K562 (cell line): ENCODE measurements around the gene CCDC69. TPM values are rescaled to one million over a fixed set of nuclear protein-coding genes. Genes with fewer than 3 reads are reported as not detected.

Experiments
- ATAC-seq: fragments of 200-7000 bp; cut with Tn5 transposase; 3 replicates; pipeline ENCODE4 v1.9.1; 2020; ENCODE audit warnings: moderate library complexity
- BruUV-seq: library from RNA; stranded (reverse); fragments of 400-500 nt; replicated peaks from 2 replicates; lab custom pipeline; 2021; lab: Mats Ljungman, UMichigan
- CTCF ChIA-PET: fragments of 300-600 bp; formaldehyde crosslinking; extraction: SDS; loops from one replicate; lab custom pipeline; 2021; ENCODE audit warnings: low intra/inter-chr PET ratio; lab: Yijun Ruan, JAX
- POLR2A ChIA-PET: fragments of 300-600, 350-650 bp; sonication (Branson Sonifier 250); formaldehyde crosslinking; extraction: SDS; loops from one replicate; lab custom pipeline; 2021; ENCODE audit warnings: antibody characterized with exemption, inconsistent platforms; lab: Yijun Ruan, JAX
- DNase-seq, 4 experiments: peaks; one replicate each; pipeline versions ENCODE4 v3.0.0 to v3.0.0-alpha.2; 2011 to 2018; ENCODE audit warnings: low spot score in 3 of 4, mixed read lengths in 3 of 4; ENCODE audit errors: extremely low read depth in 1 of 4
- FAIRE-seq: peaks from 2 replicates; lab custom pipeline; 2011; peaks lifted over from hg19 to GRCh38; lab: Jason Lieb, UNC
- H2AFZ ChIP-seq: 2 replicates; pipeline ENCODE4 v1.6.0; 2011; ENCODE audit warnings: low read depth, low read length, control low read depth, inconsistent platforms
- H3K27ac ChIP-seq: fragments of 200-600 bp; 3 replicates; pipeline ENCODE4 v1.8.0; 2011; ENCODE audit warnings: low read depth, mild to moderate bottlenecking, control low read depth, inconsistent platforms, low read length, moderate library complexity, mixed read lengths; ENCODE audit errors: extremely low read depth
- H3K27me3 ChIP-seq, 2 experiments: fragments of 300-600 bp in 1 of 2; 2 replicates in 1 of 2; 3 replicates in 1 of 2; pipeline versions ENCODE4 v1.6.0 to v1.8.0; 2011; ENCODE audit warnings: inconsistent platforms in 2 of 2, low read length in 2 of 2, mild to moderate bottlenecking in 1 of 2, mixed read lengths in 1 of 2, moderate library complexity in 1 of 2; ENCODE audit not compliant: control insufficient read depth in 2 of 2, insufficient read depth in 2 of 2
- H3K36me3 ChIP-seq: fragments of 300-600 bp; 3 replicates; pipeline ENCODE4 v1.8.0; 2011; ENCODE audit warnings: mild to moderate bottlenecking, low read length, inconsistent platforms; ENCODE audit not compliant: control insufficient read depth, insufficient read depth
- H3K4me1 ChIP-seq, 2 experiments: fragments of 200-600 bp in 1 of 2; replicated peaks in 1 of 2; 2 replicates in 1 of 2; 3 replicates in 1 of 2; pipeline versions ENCODE4 v1.5.1 to v1.8.0; 2011; ENCODE audit warnings: inconsistent platforms in 2 of 2, low read length in 2 of 2, mild to moderate bottlenecking in 1 of 2, mixed read lengths in 1 of 2, moderate library complexity in 1 of 2; ENCODE audit not compliant: control insufficient read depth in 2 of 2, insufficient read depth in 2 of 2
- H3K4me2 ChIP-seq: 2 replicates; pipeline ENCODE4 v1.6.1; 2011; ENCODE audit warnings: low read length, control low read depth, inconsistent platforms, mixed read lengths; ENCODE audit not compliant: insufficient read depth
- H3K4me3 ChIP-seq: fragments of 200-600 bp; sonication (generic), shearing (Covaris generic); 2 replicates; pipeline ENCODE4 v1.5.1; 2016; ENCODE audit warnings: control low read depth, inconsistent platforms
- H3K79me2 ChIP-seq: fragments of 200-600 bp; 3 replicates; pipeline ENCODE4 v1.8.0; 2011; ENCODE audit warnings: low read length, inconsistent platforms; ENCODE audit not compliant: control insufficient read depth, insufficient read depth
- H3K9ac ChIP-seq, 2 experiments: 2 replicates each; pipeline versions ENCODE4 v1.6.0 to v1.6.1; 2011; ENCODE audit warnings: low read depth in 2 of 2, low read length in 2 of 2, control low read depth in 1 of 2, inconsistent platforms in 1 of 2, mild to moderate bottlenecking in 1 of 2, mixed read lengths in 1 of 2; ENCODE audit not compliant: insufficient read depth in 1 of 2
- H3K9me1 ChIP-seq: one replicate; pipeline ENCODE4 v1.6.0; 2011; ENCODE audit warnings: inconsistent platforms, mild to moderate bottlenecking, low read length, moderate library complexity; ENCODE audit not compliant: control insufficient read depth, insufficient read depth
- H3K9me3 ChIP-seq: replicated peaks from 2 replicates; pipeline ENCODE4 v1.5.1; 2011; ENCODE audit warnings: low read depth, low read length, inconsistent platforms; ENCODE audit not compliant: control insufficient read depth, insufficient read depth
- H4K20me1 ChIP-seq: replicated peaks from 2 replicates; pipeline ENCODE4 v1.6.1; 2011; ENCODE audit warnings: low read length, inconsistent platforms, mixed read lengths; ENCODE audit not compliant: control insufficient read depth, insufficient read depth
- BACH1 ChIP-seq: fragments of 200-800 bp; sonication (Bioruptor generic); IDR thresholded peaks from 2 replicates; pipeline ENCODE4 v1.6.1; 2016; ENCODE audit warnings: missing genetic modification characterization, missing compliant biosample characterization
- DDX20 ChIP-seq: fragments of 450-650 bp; IDR thresholded peaks from 2 replicates; pipeline ENCODE4 v1.6.1; 2016; ENCODE audit warnings: missing genetic modification characterization, low read depth, mild to moderate bottlenecking, missing compliant biosample characterization, moderate library complexity
- EWSR1 ChIP-seq: fragments of 450-650 bp; IDR thresholded peaks from 2 replicates; pipeline ENCODE4 v1.6.1; 2018; ENCODE audit warnings: borderline replicate concordance, mild to moderate bottlenecking, low read depth, moderate library complexity; ENCODE audit not compliant: partially characterized antibody
- LEF1 ChIP-seq: fragments of 450-650 bp; IDR thresholded peaks from 2 replicates; pipeline ENCODE4 v1.6.1; 2016; ENCODE audit warnings: mild to moderate bottlenecking
- SMARCB1 ChIP-seq: IDR thresholded peaks from 2 replicates; pipeline ENCODE4 v1.6.1; 2011; ENCODE audit warnings: improper control_type of control experiment, low read depth; ENCODE audit not compliant: insufficient read length
- SOX6 ChIP-seq: fragments of 450-650 bp; IDR thresholded peaks from 2 replicates; pipeline ENCODE4 v1.6.1; 2014; ENCODE audit warnings: mild to moderate bottlenecking
- SREBF1 ChIP-seq: fragments of 150-350 bp; IDR thresholded peaks from 2 replicates; pipeline ENCODE4 v1.6.1; 2014; ENCODE audit warnings: antibody characterized with exemption, low read depth, low read length, borderline replicate concordance
- TCF7L2 ChIP-seq: fragments of 150-350 bp; IDR thresholded peaks from 2 replicates; pipeline ENCODE4 v1.6.1; 2016; ENCODE audit warnings: low read depth, mild to moderate bottlenecking, low read length, moderate library complexity
- TRIM28 ChIP-seq: fragments of 450-650 bp; IDR thresholded peaks from 2 replicates; pipeline ENCODE4 v1.6.1; 2017
- in situ Hi-C: fragments of 300-500 bp; cut with MboI; formaldehyde crosslinking; loops from 4 replicates; pipeline ENCODE4 v1.15.0; 2018; ENCODE audit warnings: inconsistent platforms, mixed read lengths
- intact Hi-C: fragments of 100-400 bp; cut with micrococcal nuclease; formaldehyde crosslinking; loops from 2 replicates; pipeline ENCODE4 v1.14.2; 2022
- polyA plus RNA-seq, 8 experiments: library from polyadenylated mRNA; depleted of rRNA in 4 of 8; stranded (reverse) in 5 of 8; unstranded in 3 of 8; fragments of >200 nt; fragmentation: Nextera tagmentation in 2 of 8; fragmentation: Illumina TruSeq in 1 of 8; extraction: Ambion mirVana in 2 of 8; extraction: Trizol in 1 of 8; gene quantifications; 2 replicates each; pipeline versions ENCODE4 v1.2.1 to v1.2.3, GENCODE V29; 2011 to 2014; ENCODE audit warnings: inconsistent platforms in 1 of 8, missing spikeins in 1 of 8
- total RNA-seq, 7 experiments: library from RNA; depleted of rRNA in 6 of 7; stranded (reverse); fragments of >200 nt in 6 of 7; fragmentation: Illumina TruSeq in 2 of 7; extraction: Trizol in 2 of 7; gene quantifications; 2 replicates each; pipeline versions ENCODE4 v1.2.1 to v1.2.3, GENCODE V29; 2011 to 2021; ENCODE audit warnings: low replicate concordance in 1 of 7
- TF ChIP-seq, protein P1 (sequence below): fragments of 450-650 bp; IDR thresholded peaks from 2 replicates; pipeline ENCODE4 v1.6.1; 2016; ENCODE audit warnings: borderline replicate concordance
- TF ChIP-seq, protein P2 (sequence below): fragments of 450-650 bp; formaldehyde crosslinking; IDR thresholded peaks from 2 replicates; pipeline ENCODE4 v1.4.0; 2020; ENCODE audit warnings: mild to moderate bottlenecking, mixed read lengths
- TF ChIP-seq, protein P3 (sequence below): fragments of 250-450 bp; sonication (Bioruptor Pico); IDR thresholded peaks from 2 replicates; pipeline ENCODE4 v1.4.0; 2020; ENCODE audit warnings: mild to moderate bottlenecking
- TF ChIP-seq, protein P4 (sequence below): fragments of 250-450 bp; sonication (Bioruptor Pico); IDR thresholded peaks from 2 replicates; pipeline ENCODE4 v1.8.0; 2021; ENCODE audit warnings: moderate library complexity, mild to moderate bottlenecking, inconsistent platforms

Gene CCDC69
- total and polyA plus RNA-seq, 9 of the 15 experiments (the other 6 are each of a cell fraction or from before 2014, with no cell fraction given): 0.65 to 12.2 (median 7.6) TPM

DNA sequence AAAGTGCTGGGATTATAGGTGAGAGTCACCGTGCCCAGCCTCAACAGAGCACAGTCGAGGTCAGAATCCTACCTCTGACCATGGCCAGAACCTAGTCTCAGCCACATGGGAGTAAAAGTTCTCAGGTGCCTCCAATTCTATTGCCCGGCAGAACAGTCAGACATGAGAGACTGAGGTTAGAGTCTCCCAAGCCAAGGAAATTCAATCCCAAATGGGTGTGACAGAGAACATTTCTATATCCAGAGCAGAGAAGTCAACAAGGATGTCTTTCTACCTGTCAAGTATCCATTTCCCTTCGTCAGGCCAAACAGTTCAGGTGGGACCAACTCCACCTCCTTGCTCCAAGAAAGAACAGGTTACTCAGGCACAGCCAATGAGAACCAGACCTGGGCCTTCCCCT lies 76.9 kb downstream of the CCDC69 start (continued):
- no peak for TF ChIP-seq EWSR1
- no peak for TF ChIP-seq TCF7L2
- no peak for TF ChIP-seq SMARCB1
- no peak for TF ChIP-seq BACH1
- TF ChIP-seq, protein P1, sequence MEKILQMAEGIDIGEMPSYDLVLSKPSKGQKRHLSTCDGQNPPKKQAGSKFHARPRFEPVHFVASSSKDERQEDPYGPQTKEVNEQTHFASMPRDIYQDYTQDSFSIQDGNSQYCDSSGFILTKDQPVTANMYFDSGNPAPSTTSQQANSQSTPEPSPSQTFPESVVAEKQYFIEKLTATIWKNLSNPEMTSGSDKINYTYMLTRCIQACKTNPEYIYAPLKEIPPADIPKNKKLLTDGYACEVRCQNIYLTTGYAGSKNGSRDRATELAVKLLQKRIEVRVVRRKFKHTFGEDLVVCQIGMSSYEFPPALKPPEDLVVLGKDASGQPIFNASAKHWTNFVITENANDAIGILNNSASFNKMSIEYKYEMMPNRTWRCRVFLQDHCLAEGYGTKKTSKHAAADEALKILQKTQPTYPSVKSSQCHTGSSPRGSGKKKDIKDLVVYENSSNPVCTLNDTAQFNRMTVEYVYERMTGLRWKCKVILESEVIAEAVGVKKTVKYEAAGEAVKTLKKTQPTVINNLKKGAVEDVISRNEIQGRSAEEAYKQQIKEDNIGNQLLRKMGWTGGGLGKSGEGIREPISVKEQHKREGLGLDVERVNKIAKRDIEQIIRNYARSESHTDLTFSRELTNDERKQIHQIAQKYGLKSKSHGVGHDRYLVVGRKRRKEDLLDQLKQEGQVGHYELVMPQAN: no peak
- TF ChIP-seq, protein P2, sequence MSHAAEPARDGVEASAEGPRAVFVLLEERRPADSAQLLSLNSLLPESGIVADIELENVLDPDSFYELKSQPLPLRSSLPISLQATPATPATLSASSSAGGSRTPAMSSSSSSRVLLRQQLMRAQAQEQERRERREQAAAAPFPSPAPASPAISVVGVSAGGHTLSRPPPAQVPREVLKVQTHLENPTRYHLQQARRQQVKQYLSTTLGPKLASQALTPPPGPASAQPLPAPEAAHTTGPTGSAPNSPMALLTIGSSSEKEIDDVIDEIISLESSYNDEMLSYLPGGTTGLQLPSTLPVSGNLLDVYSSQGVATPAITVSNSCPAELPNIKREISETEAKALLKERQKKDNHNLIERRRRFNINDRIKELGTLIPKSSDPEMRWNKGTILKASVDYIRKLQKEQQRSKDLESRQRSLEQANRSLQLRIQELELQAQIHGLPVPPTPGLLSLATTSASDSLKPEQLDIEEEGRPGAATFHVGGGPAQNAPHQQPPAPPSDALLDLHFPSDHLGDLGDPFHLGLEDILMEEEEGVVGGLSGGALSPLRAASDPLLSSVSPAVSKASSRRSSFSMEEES (CRISPR knock-in tag): no peak
- TF ChIP-seq LEF1: no peak

DNA sequence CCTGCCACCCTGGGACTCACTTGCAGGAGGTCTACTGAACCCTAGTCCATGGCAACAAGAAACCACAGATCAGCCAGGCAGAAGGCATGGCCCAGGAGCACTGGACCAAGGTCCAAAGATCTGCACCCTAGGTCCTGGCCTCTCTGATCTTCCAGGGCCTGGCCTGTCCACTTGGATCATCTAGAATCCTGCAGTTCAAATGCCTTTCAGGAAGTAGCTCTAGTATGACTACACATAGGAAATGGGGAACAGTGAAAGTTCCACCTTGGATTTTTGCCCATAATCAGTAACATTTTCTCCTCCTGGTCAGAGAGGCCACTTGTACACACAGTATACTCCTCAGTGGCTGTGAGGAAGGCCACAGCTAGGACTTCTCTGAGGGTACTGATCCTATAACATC lies 77.8 kb downstream of the CCDC69 start:
- CTCF ChIA-PET: no interaction called here
- no TSS peak for BruUV-seq
- peaks cover 20 to 51% of the 10 kb centered on the region in 2 experiments; a peak in 3 of 5 replicates for H3K27me3 ChIP-seq
- H3K79me2 ChIP-seq: no peaks in the 10 kb centered on the region
- no peaks in the 10 kb centered on the region for H3K9me3 ChIP-seq
- DNase-seq (no peak), ATAC-seq (no peak), FAIRE-seq (no peak)
- H3K9me1 ChIP-seq: no peaks in the 10 kb centered on the region
- no peaks in the 10 kb centered on the region; a peak in 2 of 5 replicates for H3K4me1 ChIP-seq
- H3K4me3 ChIP-seq: no peak overlapping the region
- H3K27ac ChIP-seq: no peak overlapping the region
- no peak overlapping the region for H2AFZ ChIP-seq
- H3K4me2 ChIP-seq: no peak overlapping the region
- intact Hi-C loops (no loop called here), in situ Hi-C loops (no loop called here)
- H4K20me1 ChIP-seq: no peaks in the 10 kb centered on the region; the same call in 1 of the 2 replicates
- H3K36me3 ChIP-seq: no peaks in the 10 kb centered on the region
- POLR2A ChIA-PET: no interaction called here
- no peak overlapping the region for H3K9ac ChIP-seq
- TF ChIP-seq SMARCB1 (no peak), SOX6 (no peak), DDX20 (tag) (no peak), SREBF1 (no peak), TRIM28 (no peak)
- TF ChIP-seq, protein P3, sequence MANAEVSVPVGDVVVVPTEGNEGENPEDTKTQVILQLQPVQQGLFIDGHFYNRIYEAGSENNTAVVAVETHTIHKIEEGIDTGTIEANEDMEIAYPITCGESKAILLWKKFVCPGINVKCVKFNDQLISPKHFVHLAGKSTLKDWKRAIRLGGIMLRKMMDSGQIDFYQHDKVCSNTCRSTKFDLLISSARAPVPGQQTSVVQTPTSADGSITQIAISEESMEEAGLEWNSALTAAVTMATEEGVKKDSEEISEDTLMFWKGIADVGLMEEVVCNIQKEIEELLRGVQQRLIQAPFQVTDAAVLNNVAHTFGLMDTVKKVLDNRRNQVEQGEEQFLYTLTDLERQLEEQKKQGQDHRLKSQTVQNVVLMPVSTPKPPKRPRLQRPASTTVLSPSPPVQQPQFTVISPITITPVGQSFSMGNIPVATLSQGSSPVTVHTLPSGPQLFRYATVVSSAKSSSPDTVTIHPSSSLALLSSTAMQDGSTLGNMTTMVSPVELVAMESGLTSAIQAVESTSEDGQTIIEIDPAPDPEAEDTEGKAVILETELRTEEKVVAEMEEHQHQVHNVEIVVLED (CRISPR knock-in tag): no peak
- TF ChIP-seq, protein P4, sequence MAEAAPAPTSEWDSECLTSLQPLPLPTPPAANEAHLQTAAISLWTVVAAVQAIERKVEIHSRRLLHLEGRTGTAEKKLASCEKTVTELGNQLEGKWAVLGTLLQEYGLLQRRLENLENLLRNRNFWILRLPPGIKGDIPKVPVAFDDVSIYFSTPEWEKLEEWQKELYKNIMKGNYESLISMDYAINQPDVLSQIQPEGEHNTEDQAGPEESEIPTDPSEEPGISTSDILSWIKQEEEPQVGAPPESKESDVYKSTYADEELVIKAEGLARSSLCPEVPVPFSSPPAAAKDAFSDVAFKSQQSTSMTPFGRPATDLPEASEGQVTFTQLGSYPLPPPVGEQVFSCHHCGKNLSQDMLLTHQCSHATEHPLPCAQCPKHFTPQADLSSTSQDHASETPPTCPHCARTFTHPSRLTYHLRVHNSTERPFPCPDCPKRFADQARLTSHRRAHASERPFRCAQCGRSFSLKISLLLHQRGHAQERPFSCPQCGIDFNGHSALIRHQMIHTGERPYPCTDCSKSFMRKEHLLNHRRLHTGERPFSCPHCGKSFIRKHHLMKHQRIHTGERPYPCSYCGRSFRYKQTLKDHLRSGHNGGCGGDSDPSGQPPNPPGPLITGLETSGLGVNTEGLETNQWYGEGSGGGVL: no peak
